ENCODE measurements around the gene IGLL5. TPM values are rescaled to one million over a fixed set of nuclear protein-coding genes. Genes with fewer than 3 reads are reported as not detected.

Gene IGLL5
- total and polyA plus RNA-seq, 9 of the 15 experiments (the other 6 are each of a cell fraction or from before 2014, with no cell fraction given), result not detected

GRCh38 chr22:22867996-22868715 lies 19.5 kb upstream of the IGLL5 start:
- intact Hi-C loops (cut with micrococcal nuclease) (loop anchor here (10.0 kb wide), 1 partner anchor 653 kb away; no protein-coding TSS in a partner anchor), in situ Hi-C loops (cut with MboI) (no loop called here)
- Histone ChIP-seq H3K79me2 (ENCODE audit: control insufficient read depth, insufficient read depth, low read length) (no peaks in the 10 kb centered on the region), H3K36me3 (ENCODE audit: control insufficient read depth, insufficient read depth, low read length) (no peaks in the 10 kb centered on the region), H4K20me1 (replicated peaks; ENCODE audit: control insufficient read depth, insufficient read depth, low read length) (peaks cover 29% of the 10 kb centered on the region), H3K9me1 (ENCODE audit: control insufficient read depth, insufficient read depth, low read length) (no peaks in the 10 kb centered on the region), H3K4me1 (replicated peaks in 1 of 2; ENCODE audit: control insufficient read depth in 2 of 2, insufficient read depth in 2 of 2, low read length in 2 of 2) (no peaks in the 10 kb centered on the region), H3K27ac (ENCODE audit: extremely low read depth, low read depth, low read length) (no peak overlapping the region), H3K9me3 (replicated peaks; ENCODE audit: control insufficient read depth, insufficient read depth, low read depth, low read length) (no peaks in the 10 kb centered on the region), H3K9ac (ENCODE audit: insufficient read depth in 1 of 2, low read depth in 2 of 2, low read length in 2 of 2) (no peak overlapping the region), H3K27me3 (ENCODE audit: control insufficient read depth in 2 of 2, insufficient read depth in 2 of 2, low read length in 2 of 2) (peaks cover 0 to 42% of the 10 kb centered on the region in 2 experiments; a peak in 3 of 5 replicates), H3K4me2 (ENCODE audit: insufficient read depth, low read length) (no peak overlapping the region), H2AFZ (ENCODE audit: low read depth, low read length) (no peak overlapping the region), H3K4me3 (no peak overlapping the region)
- DNase-seq (ENCODE audit: extremely low read depth in 1 of 4, low spot score in 3 of 4), result peak in 1 of 4 experiments; percentile 53
- FAIRE-seq, result no peak
- under 1% methylated on average over 6 of the region's 6 CpGs for WGBS (ENCODE audit: insufficient coverage, low coverage, missing lambda C conversion rate)
- POLR2A ChIA-PET, result interaction anchor here (0.5 to 3.2 kb wide), 10 partner anchors 10 to 294 kb away, joined by 3 to 14 read pairs (median 3); no protein-coding TSS in a partner anchor
- BruUV-seq (replicated peaks), result no TSS peak
- CTCF ChIA-PET (ENCODE audit: low intra/inter-chr PET ratio), result interaction anchor here (1.2 kb wide), 1 partner anchor 20 kb away, joined by 4 read pairs; no protein-coding TSS in a partner anchor
- no peak for ATAC-seq
- no peak for TF ChIP-seq FOSL1 (tag; conservative IDR thresholded peaks at IDR 0.05)
- TF ChIP-seq ZBTB40 (IDR thresholded peaks at IDR 0.05), result no peak
- TF ChIP-seq ZBTB40 (CRISPR knock-in tag; IDR thresholded peaks at IDR 0.05), result peak; percentile 13; the same call in 1 of the 2 replicates
- no peak for TF ChIP-seq MYNN (IDR thresholded peaks at IDR 0.05)
- peak; percentile 50; the same call in 1 of the 2 replicates for TF ChIP-seq MYNN (CRISPR knock-in tag; IDR thresholded peaks at IDR 0.05)
- TF ChIP-seq MYC (IDR thresholded peaks at IDR 0.05; ENCODE audit: low read depth, low read length), result no peak
- TF ChIP-seq MYC (CRISPR knock-in tag; IDR thresholded peaks at IDR 0.05; ENCODE audit: borderline replicate concordance, low read depth), result no peak
- no peak for TF ChIP-seq ARID3B (CRISPR knock-in tag; IDR thresholded peaks at IDR 0.05; ENCODE audit: borderline replicate concordance)
- TF ChIP-seq TOE1 (IDR thresholded peaks at IDR 0.05; ENCODE audit: borderline replicate concordance), result no peak
- TF ChIP-seq TOE1 (CRISPR knock-in tag; IDR thresholded peaks at IDR 0.05; ENCODE audit: borderline replicate concordance, low read depth), result no peak
- no peak for TF ChIP-seq RB1 (IDR thresholded peaks at IDR 0.05; ENCODE audit: low read depth)

All from K562 (cell line).